HG03342 (cell line): ENCODE measurements around the gene SUPT3H.
A peak's percentile ranks its signal among the peaks of the same experiment; 100 is the strongest.

Experiments used
- ATAC-seq: cut with Tn5 transposase; IDR thresholded peaks from one replicate; pipeline ENCODE4 v1.9.1; 2021; ENCODE audit warnings: mild to moderate bottlenecking, moderate library complexity; ENCODE audit not compliant: unreplicated experiment

SUPT3H gene

DNA sequence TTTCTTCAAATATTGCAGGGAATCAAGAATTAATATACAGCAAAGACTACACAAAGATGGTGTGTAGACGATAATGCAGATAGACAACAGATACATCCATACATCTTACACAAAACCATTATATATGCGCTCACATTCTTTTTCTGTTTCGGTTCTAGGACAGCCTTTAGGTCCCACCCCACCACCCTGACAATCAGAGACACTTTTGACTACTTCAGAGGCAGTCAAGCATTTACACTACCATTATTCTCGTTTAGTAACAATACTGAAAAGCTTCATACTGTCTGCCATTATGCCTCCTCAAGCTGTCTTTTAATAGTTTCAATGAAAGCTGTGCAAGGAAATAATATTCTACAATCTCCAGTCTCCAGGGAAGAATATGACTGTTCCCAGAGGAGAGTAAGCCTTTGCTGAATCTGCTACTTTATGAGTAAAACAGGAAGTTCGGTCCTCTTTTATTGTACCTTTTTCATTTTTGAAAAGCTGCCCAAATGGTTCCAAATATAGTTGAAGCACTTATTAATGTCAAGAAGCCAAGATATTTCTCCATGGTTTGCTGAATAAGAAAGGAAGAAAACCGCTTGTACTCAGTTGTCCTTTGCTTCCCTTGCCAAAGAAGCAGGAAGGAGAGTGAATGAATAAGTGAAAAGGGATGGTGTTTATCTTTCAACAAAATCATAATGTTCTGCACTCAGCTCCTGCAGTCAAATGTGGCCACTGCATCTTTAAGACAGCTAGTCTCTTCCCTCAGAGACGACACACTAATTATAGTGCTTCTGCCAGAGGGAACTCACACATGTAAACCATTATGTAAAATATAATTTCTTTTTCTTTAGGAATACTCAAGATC is 521.9 kb downstream of the SUPT3H start:
- ATAC-seq = no peak

DNA sequence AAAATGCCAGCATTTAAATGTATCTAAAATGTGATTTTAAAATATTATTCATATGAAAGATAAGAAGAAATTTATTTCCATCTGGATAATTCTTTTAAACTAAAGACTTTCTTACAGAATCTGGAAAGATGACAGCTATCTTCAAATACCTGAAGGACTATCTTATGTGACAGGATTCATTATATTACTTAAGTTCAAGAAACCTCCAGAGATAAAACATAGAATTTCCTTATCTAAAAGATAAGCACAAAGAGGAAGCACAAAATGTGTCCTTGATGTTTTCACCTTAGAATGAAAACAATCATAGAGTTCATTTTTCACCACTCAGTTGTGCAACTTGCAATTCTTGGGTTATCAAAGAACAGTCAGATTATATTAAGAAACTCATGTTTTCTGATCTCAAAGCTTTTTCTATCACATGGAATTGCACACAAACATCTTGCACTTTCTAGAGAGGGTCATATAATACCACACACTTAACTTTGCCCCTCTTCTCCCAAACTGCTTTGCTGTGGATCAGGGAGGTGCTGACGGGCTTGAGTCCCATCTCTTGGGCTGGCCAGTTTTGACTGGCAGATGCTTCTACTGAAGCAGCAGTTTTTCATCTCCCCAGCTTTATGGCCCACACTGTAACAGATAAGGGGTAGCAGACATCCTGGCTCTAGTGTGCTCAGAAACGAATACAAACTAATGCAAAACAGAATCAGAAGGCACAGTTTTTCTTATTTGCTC is 522.9 kb downstream of the SUPT3H start:
- ATAC-seq = no peak

DNA sequence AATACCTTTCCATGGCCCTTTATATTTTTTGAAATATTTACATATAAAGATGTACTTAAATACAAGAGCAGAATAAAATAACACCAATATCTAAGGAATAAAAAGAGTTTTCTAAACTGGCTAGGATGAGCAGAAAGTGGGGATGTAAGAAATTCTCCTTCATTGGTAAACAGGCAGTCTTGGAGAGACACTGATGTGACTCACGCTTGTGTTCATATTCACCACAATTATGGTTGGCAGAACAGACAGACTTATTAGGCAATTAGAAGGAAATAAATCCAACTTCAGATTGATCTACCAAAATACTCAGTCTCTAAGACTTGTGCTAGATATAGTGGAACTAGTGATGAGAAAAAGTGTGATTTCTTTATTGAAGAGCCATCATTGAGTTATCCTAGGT is 526.6 kb downstream of the SUPT3H start:
- ATAC-seq = no peak

DNA sequence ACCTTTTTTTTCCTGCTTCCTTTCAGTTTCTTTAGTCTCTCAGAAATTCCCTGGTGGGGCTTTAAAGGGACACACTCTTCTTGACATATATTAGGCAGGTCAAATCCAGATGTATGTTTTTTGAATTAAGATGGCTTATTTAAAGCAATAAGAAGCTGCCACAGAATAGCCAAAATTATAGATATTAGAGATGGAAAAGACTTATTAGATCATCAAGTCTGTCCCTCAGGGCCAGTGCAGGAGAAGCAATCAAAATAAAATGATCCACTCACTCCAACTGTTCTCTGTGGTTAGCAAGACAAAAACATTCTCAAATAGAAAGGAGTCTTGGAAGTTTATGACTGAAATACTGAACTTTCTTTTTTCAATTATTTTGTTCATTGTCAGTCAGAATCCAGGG is 527.4 kb downstream of the SUPT3H start:
- no peak for ATAC-seq

DNA sequence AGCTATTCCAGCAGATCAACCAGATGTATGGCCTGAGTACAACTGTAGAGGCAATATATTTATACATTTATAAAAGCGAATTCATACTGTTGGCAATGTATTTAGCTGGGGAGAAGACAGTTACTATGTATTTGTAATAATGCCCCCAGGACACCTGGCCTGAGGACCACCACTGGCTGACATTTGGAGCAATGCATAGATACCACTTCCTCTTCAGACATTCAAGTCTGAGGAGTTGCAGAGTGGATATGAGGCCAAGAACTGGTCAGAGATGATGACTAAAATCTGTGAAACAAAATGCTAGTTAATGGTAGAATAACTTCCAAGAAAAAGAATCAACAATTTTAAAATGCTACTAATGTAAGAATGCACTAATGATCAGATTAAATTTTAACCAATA is 527.9 kb downstream of the SUPT3H start:
- no peak for ATAC-seq

DNA sequence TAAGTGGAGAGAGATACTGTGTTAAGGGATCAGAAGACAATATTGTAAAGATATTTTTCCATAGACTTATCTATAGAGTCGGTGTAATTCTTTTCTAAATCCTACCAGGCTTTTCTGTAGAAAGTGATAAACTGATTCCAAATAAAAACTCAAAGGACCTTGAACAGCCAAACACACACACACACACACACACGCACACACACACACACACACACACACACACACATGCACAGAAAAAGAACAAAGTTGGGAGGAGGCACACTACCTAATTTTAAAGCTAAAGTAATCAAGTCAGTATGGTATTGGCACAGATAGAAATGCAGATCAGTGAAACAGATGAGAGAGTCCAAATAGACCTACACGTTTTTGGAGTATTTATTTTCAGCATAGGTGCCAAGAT is 534.0 kb downstream of the SUPT3H start:
- no peak for ATAC-seq

DNA sequence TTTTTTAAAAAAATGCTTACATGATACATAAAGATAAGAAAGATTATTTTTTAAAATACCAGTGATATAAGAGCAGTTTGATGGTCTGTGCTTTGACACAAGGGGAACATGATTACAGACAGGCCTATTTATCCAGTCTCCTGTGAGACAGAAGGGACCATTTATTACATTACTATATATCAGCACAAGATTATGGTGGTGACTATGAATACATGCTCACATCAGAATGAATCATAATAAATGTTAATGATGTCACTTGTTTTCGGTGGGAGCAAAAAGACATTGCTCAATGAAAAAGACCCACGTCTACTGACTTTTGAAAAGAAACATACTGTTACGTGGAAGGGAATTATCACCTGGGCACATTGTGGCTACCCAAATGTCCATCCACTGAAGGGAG is 535.1 kb downstream of the SUPT3H start:
- no peak for ATAC-seq

DNA sequence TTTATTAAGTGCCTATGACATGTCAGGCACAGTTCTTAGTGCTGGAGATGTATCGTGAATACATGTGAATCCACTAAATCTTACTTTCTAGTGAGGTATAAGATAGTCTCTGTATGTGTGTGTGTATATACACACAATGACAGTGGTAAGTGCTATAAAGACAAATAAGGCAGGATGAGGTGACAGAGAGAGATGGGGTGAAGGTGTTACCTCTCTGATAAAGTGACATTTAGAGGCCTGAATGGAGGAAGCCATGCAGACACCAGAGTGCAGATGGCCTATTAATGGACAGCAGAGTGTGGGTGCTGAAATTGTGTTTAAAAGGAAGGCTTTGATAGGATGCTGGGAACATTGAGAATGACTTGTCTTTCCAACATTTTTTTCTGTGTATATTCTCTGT is 535.9 kb downstream of the SUPT3H start:
- no peak for ATAC-seq

DNA sequence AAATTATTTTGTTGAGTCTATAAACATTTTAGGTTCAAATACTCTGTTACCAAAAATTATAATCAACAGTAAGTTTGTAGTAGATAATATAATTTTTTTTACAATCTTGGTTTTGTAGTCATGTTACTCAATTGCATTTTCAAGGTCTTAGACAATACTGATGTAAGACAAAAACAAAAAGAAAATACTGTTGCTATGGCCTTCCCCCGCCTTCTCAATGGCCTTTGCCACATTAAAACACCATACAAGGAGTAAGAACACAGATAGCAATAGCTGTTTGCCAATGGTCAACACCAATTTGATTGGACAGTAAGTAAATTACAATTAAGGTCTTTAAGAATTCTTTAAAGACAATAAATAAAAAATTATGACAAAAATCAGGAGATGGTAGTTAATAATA is 540.0 kb downstream of the SUPT3H start:
- no peak for ATAC-seq

DNA sequence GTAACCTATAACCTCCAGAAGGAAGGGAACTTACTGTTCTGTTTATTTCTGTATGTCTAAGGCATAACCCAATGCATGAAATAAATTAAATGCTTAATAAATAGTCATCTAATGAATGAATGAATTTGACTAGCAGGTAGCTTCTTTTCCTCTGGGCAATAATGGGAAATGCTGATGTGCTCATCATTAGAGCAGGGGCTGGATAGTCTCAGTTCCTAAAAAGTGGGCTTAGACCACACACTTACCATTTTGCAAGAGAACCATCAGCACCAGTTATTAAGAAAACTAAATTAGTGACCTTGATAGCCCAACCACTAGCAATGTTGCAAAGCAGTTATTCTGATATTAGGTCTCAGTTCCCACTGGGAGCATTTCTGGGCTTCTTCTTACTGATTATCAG is 540.5 kb downstream of the SUPT3H start:
- no peak for ATAC-seq

DNA sequence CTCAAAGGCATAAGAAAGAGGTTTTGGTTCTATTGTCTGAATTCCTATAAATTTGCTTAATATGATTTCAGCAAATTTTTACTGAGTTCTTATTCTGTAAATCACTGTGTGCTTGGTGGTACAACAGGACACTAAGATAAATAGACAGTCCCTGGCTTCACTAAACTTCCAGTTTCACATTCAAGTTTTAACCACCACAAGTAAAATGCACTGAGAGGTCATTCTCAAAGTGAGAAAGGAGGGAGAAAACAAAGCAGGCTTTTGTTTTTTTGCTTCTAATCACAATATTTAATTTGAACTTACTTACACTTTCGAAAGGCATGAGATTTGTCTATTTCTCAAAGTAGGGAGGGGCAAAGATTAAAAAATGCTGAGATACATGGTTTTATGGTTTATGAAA is 544.5 kb downstream of the SUPT3H start:
- peak; percentile 84 for ATAC-seq

DNA sequence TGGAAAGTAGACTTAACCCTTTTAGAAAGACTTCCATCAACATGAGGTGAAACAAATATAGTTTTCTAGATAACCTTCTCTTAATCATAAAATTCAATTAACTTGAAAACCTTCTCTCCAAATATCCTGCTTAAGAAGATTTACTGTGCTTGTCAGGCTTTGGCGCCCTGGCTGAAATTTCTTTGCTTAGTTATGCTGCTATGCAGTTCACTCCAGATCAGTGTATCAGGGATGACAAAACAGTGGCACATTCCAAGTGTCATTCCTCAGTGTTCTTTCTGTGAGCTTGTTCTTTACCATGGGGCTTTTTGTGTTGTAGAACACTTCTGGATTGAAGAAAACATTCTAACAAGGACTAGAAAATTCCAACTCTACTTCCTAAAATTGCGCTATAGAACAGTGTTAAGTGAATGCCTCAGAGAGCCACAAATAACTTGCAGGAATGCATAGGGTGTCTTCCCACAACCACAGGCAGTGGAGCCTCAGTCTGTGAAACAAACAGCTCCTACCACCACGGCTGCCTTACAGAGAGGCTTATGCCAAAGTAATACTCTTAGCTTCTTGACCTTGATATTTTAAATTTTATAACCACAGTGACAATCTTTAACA is 546.6 kb downstream of the SUPT3H start:
- ATAC-seq = no peak

DNA sequence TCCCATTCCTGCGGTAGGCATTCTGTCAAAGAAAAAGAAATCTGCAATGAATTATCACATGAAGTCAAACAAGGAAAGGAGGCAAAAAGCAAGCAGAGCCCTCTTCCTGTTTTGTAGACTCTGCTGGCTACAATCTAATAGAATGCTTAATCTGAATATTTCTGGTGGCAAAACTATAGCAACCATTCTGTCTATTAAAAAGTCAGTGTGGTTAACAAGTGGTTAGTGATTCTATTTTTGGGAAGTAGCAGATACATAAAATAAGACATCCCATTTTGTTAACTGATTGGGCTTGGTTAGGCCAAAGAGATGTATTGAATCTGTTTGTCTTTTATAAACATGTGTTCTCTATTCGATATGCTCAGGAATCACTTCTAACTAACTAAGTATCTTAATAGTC is 547.9 kb downstream of the SUPT3H start:
- peak; percentile 56 for ATAC-seq

DNA sequence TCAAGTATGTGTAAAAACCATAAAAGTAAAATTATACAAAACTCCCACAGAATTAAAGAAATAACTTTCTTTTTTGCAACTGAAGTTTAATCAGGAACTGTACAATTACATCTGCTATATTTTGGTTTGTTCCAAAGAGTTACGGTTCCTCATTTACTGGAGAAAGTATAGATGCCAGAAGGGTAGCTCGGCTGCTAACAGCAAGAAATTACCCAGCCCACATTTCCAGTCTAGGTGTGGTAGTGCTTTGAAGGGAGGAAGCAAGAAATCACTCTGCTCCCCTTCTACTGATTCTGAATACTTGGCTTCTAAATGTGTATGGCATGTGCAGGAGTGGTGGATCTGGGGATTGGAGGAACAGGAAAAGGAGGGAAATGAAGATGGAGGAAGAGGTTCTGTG is 549.0 kb downstream of the SUPT3H start:
- ATAC-seq = no peak

DNA sequence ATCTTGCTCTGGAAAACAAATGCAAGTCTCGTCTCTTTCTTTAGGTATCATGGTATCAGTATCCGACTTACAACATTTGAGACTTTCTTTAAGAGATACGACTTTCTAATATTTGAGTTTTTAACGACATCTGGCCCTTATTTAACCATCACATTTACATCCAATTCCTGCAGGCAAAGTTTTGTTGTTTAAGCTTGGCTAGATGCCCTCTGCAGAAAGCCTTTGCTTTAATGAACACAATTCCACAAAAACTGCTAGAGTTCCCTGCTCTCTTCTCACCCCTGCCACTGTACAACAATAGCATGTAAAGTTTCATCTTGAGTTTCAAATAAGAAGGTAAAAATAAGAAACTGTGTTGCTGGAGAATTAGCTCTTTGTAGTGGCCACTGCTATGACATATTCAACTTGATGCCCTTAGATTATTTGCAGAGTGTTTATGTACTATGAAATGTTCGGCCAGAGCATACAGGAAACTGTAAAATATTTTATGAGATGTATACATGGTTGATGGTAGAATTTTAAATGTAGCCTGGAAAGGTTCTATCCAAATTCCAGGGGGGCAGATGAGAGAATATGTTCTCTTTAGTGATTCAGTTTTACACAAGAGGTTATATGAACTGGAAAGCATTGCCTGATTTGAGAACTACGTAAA is 551.6 kb downstream of the SUPT3H start:
- no peak for ATAC-seq

DNA sequence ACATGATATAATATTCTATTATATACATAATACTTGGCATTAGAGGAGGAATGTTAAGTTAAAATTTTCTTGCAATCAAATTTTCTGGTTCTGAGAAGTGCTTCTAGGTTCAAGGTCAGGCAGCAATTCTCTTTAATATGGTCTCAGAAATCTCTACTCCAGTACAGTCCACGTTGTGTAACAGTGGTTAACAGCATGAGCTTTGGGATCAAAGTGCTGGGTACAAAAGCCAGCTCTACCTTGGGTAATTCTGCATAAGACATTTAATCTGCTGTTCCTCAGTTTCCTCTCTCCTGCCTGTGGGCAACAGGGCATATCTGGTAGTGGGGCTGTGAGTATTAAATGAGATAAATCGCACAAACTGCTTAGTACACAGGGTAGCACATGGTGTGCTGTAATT is 552.5 kb downstream of the SUPT3H start:
- no peak for ATAC-seq

DNA sequence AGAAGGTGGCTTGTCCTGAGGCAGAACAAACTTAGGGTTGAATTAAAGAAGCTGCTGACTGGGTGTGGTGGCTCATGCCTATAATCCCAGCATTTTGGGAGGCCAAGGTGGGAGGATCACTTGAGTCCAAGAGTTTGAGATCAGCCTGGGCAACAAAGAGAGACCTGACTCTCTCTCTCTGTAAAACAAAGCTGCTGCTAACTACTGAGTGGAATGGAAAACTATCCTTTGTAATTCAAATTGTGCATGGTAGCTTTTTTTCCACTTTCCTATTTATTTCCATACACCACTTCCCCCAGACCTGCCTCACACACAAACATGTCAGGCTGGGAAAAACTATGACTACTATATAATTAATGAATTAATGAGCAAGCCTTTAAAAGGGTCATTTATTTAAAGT is 553.2 kb downstream of the SUPT3H start:
- no peak for ATAC-seq

DNA sequence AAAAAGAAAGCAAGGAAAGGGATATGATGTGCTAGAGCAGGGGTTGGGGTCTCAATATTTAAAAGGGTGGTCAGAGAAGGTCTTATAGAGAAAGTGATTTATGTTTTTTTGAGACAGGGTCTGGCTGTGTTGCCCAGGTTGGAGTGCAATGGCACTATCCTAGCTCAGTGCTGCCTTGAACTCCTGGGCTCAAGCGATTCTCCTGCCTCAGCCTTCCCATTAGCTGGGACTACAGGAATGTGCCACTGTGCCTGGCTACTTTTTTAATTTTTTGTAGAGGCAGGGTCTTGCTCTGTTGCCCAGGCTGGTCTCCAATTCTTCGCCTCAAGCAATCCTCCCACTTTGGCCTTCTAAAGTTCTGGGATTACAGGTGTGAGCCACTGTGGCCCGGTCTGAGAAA is 557.0 kb downstream of the SUPT3H start:
- ATAC-seq = no peak

DNA sequence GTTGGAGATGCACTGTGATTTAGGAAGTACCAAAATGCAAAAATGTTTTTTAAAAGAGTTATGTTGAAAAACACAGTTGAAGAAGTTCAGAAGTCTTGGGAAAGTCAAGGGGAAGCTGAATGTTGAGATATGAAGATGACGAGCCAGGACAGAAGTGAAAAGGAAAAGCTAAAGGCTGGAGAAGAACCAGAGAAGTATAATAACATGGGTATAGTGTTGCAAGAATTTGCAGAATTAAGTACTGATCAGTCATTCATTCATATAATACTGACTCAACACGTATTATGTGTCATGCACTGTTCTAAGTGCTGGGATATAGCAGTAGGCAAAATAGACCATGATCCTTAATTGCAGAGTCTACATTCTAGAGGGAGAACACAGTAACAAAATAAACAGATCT is 557.4 kb downstream of the SUPT3H start:
- ATAC-seq = no peak

DNA sequence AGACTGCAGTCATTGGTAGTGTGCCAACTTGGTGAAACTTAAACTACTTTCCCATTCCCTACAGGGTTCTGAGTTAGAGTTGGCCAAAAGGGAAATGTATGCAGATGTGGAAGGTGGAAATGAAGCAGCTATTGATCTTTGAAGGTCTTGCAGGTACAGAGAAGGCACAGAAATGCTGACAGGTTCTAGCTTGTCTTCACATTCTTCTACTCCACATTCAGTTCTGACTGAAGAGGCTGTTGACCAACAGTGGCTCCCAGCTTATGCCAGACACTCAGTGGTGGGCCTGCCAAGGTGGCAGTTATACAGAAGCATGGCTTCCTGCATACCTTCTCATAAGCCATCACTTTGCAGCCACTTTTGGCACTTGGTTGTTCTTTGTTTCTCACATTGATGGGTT is 566.3 kb downstream of the SUPT3H start:
- no peak for ATAC-seq

DNA sequence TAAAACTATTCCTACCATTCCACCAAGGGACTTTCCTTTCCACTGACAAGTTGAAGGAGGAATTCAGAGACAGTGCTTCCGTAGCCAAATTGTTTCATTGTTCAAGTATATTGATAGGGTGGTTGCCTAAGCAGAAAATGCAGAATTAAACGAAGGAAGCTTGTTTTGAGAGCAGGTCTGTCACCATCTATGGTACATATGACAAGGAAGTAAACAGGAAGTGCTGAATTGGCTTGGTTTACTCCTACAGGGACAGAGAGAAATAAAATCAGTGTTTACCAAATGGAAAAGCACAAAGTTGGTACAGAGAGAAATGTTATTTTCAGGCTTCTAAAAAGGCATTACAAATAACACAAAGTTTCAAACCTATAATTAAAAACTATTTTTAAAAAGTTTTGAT is 568.5 kb downstream of the SUPT3H start:
- ATAC-seq = no peak

DNA sequence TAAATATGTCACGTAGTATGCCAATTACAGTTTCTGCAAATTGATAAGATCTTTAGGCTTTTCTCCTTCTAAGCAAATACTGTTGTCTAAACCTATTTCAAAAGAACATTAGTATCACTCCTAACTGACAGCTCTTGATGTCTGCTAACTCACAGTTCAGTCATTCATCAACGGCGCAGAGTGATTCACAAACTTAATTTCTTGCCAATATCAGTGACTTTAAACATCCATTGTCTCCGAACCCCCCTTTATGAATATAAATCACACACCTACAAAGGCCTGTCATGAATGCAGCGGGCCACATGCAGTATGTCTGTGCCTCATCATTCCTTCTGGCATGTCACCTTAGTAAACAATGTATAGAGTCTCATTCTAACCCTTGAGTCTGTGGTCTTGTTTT is 569.6 kb downstream of the SUPT3H start:
- no peak for ATAC-seq
